GM19438 (cell line): ENCODE measurements around the gene TTC28.
"Not testable (repeated sequence)": the region's sequence is repeated elsewhere in the genome, so short reads cannot be mapped to it uniquely, and the experiment has no call there.

Source experiments
- ATAC-seq: cut with Tn5 transposase; IDR thresholded peaks from one replicate; pipeline ENCODE4 v1.9.1; 2021; ENCODE audit warnings: low read depth; ENCODE audit not compliant: unreplicated experiment

TTC28 gene

DNA sequence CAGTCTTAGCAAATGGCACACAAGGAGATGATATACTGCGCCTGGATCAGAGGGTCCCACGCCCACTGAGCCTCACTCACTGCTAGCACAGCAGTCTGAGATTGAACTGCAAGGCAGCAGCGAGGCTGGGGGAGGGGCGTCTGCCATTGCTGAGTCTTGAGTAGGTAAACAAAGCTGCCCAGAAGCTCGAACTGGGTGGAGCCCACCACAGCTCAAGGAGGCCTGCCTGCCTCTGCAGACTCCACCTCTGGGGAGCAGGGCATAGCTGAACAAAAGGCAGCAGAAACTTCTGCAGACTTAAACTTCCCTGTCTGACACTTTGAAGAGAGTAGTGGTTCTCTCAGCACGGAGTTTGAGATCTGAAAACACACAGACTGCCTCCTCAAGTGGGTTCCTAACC lies 470.2 kb downstream of the TTC28 start:
- not testable (repeated sequence) for ATAC-seq

DNA sequence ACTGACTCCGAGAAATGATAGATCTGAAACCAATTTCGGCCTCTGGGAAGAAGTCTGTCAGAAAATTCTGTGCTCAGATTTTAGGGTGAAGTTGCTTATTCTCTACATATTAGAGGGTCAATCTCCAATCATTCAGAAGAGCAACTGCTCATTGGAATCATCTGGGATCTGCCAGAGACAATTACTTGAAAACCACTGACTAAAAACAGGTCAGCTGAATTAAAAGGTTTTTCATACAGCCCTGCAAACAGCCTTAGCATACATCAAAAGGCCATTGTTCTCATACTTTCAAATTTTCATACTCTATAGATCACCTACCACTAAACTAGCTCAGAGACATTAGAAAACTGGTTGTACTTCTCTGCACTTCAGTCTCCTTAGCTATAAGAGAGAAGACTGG lies 470.9 kb downstream of the TTC28 start:
- no peak for ATAC-seq

GRCh38 chr22:28208036-28208435 lies 471.6 kb downstream of the TTC28 start:
- ATAC-seq: no peak

GRCh38 chr22:28207281-28208030 lies 472.2 kb downstream of the TTC28 start:
- no peak for ATAC-seq

GRCh38 chr22:28205926-28206325 lies 473.7 kb downstream of the TTC28 start:
- ATAC-seq: no peak

GRCh38 chr22:28204382-28204781 lies 475.3 kb downstream of the TTC28 start:
- ATAC-seq: no peak

- no peak for ATAC-seq
Measured at GRCh38 chr22:28203286-28203685, 476.4 kb downstream of the TTC28 start.

DNA sequence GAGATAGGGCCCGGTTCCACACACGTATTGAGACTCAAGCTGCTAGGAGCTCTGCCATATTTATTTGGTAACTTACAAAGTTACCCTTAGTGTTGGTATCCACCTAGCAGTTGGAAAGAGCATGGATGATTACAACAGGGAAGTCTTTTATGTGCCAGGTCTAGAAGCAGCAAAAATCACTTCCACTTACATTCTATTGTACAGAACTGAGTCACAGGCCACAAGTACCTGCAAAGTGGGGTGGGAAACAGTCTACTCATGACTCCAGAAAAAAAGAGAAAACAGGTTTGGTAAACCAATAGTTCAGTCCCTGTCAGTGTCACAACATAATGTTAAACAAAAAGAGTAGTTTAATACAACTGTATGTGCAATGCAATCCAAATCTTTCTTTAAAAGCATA lies 480.9 kb downstream of the TTC28 start:
- no peak for ATAC-seq

DNA sequence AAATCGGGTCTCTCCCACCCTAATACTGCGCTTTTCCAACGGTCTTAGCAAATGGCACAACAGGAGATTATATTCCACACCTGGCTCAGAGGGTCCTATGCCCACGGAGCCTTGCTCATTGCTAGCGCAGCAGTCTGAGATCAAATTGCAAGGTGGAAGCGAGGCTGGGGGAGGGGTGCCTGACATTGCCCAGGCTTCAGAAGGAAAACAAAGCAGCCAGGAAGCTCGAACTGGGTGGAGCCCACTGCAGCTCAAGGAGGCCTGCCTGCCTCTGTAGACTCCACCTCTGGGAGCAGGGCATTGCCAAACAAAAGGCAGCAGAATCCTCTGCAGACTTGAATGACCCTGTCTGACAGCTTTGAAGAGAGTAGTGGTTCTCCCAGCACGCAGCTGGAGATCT lies 488.1 kb downstream of the TTC28 start:
- ATAC-seq: not testable (repeated sequence)

- ATAC-seq: no peak
Measured at GRCh38 chr22:28188178-28188879, 491.3 kb downstream of the TTC28 start.

DNA sequence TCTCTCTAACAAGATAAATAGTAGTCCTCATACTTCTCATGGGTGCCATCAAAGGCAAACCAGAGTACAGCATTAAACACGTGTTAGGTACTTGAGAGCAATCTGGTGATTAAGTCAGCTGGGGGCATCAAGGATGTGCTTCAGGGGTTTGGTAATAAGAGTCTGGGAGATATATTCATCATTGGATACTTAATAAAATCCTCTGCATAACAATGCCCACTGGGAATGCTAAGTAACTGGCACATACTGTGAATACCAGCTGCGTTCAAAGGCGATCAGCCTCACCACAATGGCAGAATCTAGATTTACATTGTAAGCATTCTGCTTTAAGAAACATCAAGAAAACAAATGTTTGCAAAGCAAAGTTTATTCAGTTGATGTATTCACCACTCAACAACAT lies 492.0 kb downstream of the TTC28 start:
- ATAC-seq: no peak

GRCh38 chr22:28186641-28187040 lies 493.0 kb downstream of the TTC28 start:
- ATAC-seq: no peak

DNA sequence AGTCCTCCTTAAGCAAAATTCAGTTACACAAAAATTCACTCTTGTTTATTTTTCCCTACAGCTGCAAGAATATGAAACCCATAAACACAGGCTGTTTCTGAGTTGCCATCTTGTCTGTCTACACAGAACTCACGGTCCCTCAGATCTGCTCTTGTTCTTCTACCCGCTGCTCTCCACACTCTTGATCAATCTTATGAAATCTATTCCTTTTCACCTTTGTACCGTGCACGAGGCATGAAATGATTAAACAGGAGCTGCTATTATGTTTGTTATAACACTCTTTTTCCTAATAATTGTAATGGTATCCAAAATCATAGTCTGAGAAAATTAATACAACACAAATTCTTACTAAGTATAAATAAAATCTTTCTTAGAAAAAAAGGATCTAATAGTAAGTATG lies 494.5 kb downstream of the TTC28 start:
- ATAC-seq: no peak

DNA sequence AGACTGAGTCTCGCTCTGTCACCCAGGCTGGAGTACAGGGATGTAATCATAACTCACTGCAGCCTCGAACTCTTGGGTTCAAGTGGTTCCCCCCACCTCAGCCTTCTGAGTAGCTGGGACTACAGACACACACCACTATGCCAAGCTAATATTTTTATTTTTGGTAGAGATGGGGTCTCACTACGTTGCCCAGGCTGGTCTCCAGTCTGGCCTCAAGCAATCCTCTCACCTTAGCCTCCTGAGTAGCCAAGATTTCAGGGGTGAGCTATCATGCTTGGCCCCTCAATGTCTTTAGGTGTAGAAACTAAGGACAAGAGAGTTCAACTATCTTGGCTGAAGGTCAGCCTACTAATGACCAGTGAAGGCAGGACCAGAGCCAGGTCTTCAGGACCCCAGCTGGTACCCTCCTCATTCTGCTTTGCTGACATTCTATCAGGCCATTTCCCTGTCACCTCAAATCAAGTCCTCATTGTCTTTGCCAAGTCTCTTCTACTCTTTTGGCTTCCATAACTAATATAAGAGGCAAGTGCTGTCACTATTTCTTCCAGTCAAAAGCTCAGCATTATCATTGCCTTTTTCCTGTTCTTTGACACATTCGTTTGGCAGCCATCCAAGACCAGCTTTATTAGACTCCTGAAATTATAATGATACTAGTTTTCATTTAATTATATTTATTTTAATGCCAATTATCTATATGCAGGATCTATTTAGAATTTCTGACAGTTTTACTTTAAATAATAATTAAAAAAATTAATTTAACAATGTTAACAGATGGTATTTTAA lies 496.4 kb downstream of the TTC28 start:
- no peak for ATAC-seq

DNA sequence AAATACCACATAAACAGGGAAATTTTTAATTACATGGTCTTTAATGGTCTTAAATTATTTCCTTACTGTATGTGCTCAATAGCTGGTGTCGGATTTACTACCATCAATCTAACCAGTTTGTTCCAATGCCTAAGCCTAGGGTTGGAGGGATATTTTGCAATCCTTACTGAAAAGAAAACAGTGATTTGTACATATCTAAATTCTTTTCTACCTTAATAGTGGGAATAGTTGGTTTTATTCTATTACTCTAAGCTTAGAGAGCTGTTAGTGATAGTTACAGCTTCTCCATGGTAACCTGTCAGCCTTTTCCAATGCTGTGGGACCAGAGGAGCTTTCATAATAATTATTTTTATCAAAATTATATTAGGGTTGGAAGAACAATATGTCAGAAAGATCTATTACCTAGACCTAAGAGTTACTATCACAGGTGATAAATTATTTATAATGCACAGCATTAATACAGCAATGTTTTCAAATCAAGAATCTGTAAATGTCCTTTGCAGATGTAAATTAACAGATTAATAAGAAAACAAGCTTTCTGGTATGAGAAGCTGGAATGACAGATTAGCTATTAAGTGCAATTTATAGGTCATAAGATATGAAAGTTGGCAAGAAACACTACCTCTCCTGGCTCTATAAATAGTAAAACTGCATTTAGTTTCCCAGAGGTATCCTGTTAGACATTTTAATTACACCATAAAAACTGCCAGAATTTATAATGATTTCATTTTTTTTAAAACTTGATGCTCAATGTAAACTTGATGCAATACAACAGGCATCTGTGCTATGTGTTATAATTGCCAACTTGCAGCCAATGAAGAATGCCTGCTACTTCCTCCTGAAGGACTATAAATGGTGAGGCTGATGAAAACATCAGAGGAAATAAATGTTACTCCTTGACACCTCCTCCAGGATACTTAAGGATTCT lies 498.6 kb downstream of the TTC28 start:
- ATAC-seq: no peak

- no peak for ATAC-seq
Measured at GRCh38 chr22:28179392-28179791, 500.2 kb downstream of the TTC28 start.

GRCh38 chr22:28175730-28176492 lies 503.7 kb downstream of the TTC28 start:
- no peak for ATAC-seq

DNA sequence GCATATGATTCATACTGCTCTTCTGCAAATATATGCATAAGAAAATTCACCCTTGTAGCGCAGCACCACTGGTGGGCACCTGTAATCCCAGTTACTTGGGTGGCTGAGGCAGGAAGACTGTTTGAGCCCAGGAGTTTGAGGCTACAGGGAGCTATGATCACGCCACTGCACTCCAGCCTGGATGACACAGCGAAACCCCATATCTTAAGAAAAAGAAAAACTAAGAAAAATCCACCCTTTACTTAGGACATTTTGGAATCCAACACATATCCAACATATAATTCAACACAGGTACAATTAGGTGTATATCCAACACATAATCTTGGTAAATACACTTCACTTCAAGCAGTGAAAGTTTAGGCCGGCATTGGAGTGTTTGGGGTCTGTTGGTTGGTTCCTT lies 505.1 kb downstream of the TTC28 start:
- no peak for ATAC-seq

DNA sequence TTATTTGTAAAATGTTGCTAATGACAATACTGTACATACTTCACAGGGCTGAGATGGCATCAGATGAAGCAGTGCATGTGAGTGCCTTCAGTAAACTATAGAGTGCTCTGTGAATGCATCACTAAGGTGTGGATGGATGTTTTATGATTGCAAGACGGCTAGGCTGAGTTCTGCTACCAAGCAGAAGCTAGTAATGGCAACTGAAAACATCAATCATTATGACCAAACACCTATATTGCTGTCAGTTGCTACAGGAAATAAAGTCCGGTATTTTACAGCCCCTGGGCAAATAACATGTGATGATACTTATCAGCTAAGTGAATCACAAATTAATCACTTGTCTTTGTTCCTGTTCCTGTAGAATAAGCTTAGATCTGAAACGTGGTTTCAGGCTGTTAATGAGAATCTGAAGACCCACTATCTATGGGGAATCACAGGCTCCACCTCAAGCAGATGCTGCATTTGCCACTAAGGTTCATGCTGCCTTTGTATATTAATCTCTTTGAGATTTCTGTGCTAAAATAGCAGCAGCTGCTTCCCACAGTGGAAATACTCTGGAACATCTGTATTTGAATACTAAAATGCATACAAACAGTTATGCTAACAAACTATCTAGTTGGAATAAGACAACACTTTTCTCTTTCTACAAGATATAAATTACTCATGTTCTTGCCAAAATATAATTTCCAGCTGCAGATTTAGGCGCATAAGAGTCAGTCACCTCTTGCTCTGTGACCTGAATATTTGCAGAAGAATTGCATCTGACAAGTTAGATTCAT lies 506.6 kb downstream of the TTC28 start:
- no peak for ATAC-seq
